Activated naive CD4-positive, alpha-beta T cell treated with anti-CD3 and anti-CD28 coated beads, Interleukin-2, amount 10 ng/mL, durations not matched to agents 7 days and 5 days (primary cell): Measurements from ENCODE around the gene RNF175.

ENCODE experiments used
- CTCF ChIA-PET: fragments of 350-600 bp; sonication (Branson Sonifier 250); formaldehyde crosslinking; loops from one replicate; lab custom pipeline; 2021; ENCODE audit warnings: antibody characterized with exemption; lab: Charles Lee
- DNase-seq: peaks from one replicate; pipeline ENCODE4 v3.0.0-alpha.2; 2020
- H3K27ac Mint-ChIP-seq: one replicate; pipeline ENCODE4 v1.8.0; 2021; ENCODE audit warnings: mild to moderate bottlenecking, moderate library complexity, mixed read lengths
- H3K27me3 Mint-ChIP-seq: one replicate; pipeline ENCODE4 v1.8.0; 2021; ENCODE audit warnings: mild to moderate bottlenecking, mixed read lengths
- H3K36me3 Mint-ChIP-seq: one replicate; pipeline ENCODE4 v1.8.0; 2021; ENCODE audit warnings: mixed read lengths
- H3K4me1 Mint-ChIP-seq: one replicate; pipeline ENCODE4 v1.8.0; 2021; ENCODE audit warnings: mixed read lengths
- H3K4me3 Mint-ChIP-seq: one replicate; pipeline ENCODE4 v1.8.0; 2021; ENCODE audit warnings: mild to moderate bottlenecking, moderate library complexity, mixed read lengths
- H3K9me3 Mint-ChIP-seq: one replicate; pipeline ENCODE4 v1.8.0; 2021; ENCODE audit warnings: mixed read lengths

Gene RNF175

GRCh38 chr4:153759407-153760316 lies at the start of gene RNF175:
Gene RNF175, minus strand, starts transcription at chr4:153760024. Its CDS starts 162 bp downstream, at chr4:153759862.
- Mint-ChIP-seq H3K9me3 (no peaks in the 10 kb centered on the region), H3K4me1 (peaks cover 13% of the 10 kb centered on the region), H3K36me3 (no peaks in the 10 kb centered on the region), H3K27ac (no peak within 1 kb of the TSS), H3K4me3 (peak within 1 kb of the TSS; percentile 51), H3K27me3 (peaks cover 44% of the 10 kb centered on the region)
- peak; percentile 41 for DNase-seq
- CTCF ChIA-PET: no interaction called here

GRCh38 chr4:153809307-153809706 lies 49.5 kb upstream of the RNF175 start:
- no peaks in the 10 kb centered on the region for H3K9me3 Mint-ChIP-seq
- H3K36me3 Mint-ChIP-seq: no peaks in the 10 kb centered on the region
- peak; percentile 29 for DNase-seq
- peaks cover 16% of the 10 kb centered on the region for H3K4me1 Mint-ChIP-seq
- H3K27me3 Mint-ChIP-seq: peaks cover 15% of the 10 kb centered on the region
- CTCF ChIA-PET: no interaction called here
- no peak overlapping the region for H3K27ac Mint-ChIP-seq
- H3K4me3 Mint-ChIP-seq: no peak overlapping the region

DNA sequence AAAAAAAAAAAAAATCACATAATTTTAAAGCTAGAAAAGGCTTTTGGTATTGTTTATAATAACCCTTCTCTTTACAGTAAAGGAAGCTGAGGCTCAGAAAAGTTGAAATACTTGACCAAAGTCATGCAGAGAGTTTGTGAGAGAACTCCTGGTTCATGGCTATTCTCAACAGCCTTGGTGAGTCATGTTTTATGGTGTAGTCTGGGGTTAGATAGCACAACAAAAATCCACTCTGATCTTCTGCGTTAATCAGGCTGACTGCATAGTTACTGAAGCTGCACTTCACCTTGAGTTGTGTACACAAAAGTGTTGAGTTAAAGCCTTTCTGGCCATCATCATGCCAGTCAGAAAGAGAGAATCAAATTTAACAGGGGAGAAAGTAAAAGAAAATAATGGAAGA lies 48.4 kb upstream of the RNF175 start:
- Mint-ChIP-seq H3K27ac (no peak overlapping the region), H3K9me3 (no peaks in the 10 kb centered on the region), H3K27me3 (peaks cover 7% of the 10 kb centered on the region), H3K4me3 (no peak overlapping the region), H3K36me3 (no peaks in the 10 kb centered on the region), H3K4me1 (peaks cover 16% of the 10 kb centered on the region)
- no peak for DNase-seq
- CTCF ChIA-PET: no interaction called here

GRCh38 chr4:153806073-153806472 lies 46.2 kb upstream of the RNF175 start:
- H3K36me3 Mint-ChIP-seq: no peaks in the 10 kb centered on the region
- CTCF ChIA-PET: interaction anchor here (1.0 kb wide), 1 partner anchor 20 kb away, joined by 3 read pairs; no protein-coding TSS in a partner anchor
- peaks cover 3% of the 10 kb centered on the region for H3K27me3 Mint-ChIP-seq
- no peak overlapping the region for H3K27ac Mint-ChIP-seq
- H3K4me1 Mint-ChIP-seq: peaks cover 16% of the 10 kb centered on the region
- no peak for DNase-seq
- H3K4me3 Mint-ChIP-seq: no peak overlapping the region
- H3K9me3 Mint-ChIP-seq: no peaks in the 10 kb centered on the region

GRCh38 chr4:153804722-153805121 lies 44.9 kb upstream of the RNF175 start:
- H3K27ac Mint-ChIP-seq: no peak overlapping the region
- no peaks in the 10 kb centered on the region for H3K36me3 Mint-ChIP-seq
- no peak overlapping the region for H3K4me3 Mint-ChIP-seq
- H3K9me3 Mint-ChIP-seq: no peaks in the 10 kb centered on the region
- peaks cover 3% of the 10 kb centered on the region for H3K27me3 Mint-ChIP-seq
- DNase-seq: no peak
- CTCF ChIA-PET: no interaction called here
- peaks cover 13% of the 10 kb centered on the region for H3K4me1 Mint-ChIP-seq

DNA sequence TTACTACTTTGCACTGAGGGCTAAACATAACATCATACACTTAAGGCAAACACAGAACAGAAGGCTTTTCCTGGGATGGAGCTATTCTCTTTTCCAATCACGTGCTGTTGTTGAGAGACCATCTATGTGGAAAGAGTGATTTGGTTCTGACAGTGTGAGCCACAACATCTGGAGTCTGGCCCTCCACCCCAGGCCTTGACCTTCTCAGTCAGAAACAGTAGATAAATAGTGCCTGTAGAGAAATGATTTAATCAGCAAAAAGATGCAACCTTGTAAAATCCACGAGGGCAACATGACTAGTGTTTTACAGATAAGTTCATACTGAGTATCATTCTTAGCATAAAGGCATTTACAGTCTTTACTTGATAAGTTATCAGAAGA lies 39.9 kb upstream of the RNF175 start:
- no peaks in the 10 kb centered on the region for H3K4me1 Mint-ChIP-seq
- no peak for DNase-seq
- no peaks in the 10 kb centered on the region for H3K36me3 Mint-ChIP-seq
- CTCF ChIA-PET: no interaction called here
- H3K27ac Mint-ChIP-seq: no peak overlapping the region
- H3K9me3 Mint-ChIP-seq: no peaks in the 10 kb centered on the region
- H3K27me3 Mint-ChIP-seq: peaks cover 23% of the 10 kb centered on the region
- no peak overlapping the region for H3K4me3 Mint-ChIP-seq

DNA sequence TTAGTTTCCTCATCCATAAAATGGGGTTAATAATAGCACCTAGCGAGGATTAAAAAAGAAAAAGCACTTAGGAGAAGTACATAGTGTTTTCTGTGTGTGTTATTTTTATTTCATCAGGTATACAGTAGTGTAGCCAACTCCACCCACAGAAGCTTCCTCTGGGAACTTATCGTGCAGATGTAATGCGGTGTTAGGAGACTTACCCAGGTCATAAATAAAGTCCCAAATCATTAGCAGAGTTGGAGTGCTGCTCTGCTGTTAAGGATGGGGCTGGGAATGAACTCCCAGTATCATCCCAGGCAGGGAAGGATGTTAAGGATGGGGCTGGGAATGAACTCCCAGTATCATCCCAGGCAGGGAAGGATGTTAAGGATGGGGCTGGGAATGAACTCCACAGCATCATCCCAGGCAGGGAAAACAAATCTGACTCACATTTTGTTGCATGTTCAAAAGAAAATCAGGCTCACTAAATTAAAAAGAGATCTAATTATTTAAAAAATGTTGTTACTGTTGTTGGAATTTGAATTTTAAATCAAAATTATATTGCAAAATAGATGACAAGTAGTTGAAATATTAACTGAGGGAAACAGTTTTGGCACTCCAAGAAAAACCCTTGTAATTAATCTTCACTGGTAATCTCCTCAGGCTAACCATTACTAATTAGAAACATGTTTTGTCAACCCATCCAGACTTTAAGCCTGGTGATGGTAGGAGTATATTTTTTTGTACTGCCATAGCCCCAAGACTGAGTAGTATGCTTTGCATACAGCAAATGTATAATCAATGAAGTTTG lies 39.3 kb upstream of the RNF175 start:
- no peak overlapping the region for H3K27ac Mint-ChIP-seq
- peaks cover 29% of the 10 kb centered on the region for H3K27me3 Mint-ChIP-seq
- CTCF ChIA-PET: interaction anchor here (5.1 kb wide), 1 partner anchor 12 kb away, joined by 24 read pairs; no protein-coding TSS in a partner anchor
- no peaks in the 10 kb centered on the region for H3K36me3 Mint-ChIP-seq
- no peaks in the 10 kb centered on the region for H3K4me1 Mint-ChIP-seq
- no peak for DNase-seq
- H3K4me3 Mint-ChIP-seq: no peak overlapping the region
- no peaks in the 10 kb centered on the region for H3K9me3 Mint-ChIP-seq

GRCh38 chr4:153798420-153798819 lies 38.6 kb upstream of the RNF175 start:
- H3K36me3 Mint-ChIP-seq: no peaks in the 10 kb centered on the region
- H3K27ac Mint-ChIP-seq: no peak overlapping the region
- no peak overlapping the region for H3K4me3 Mint-ChIP-seq
- no peaks in the 10 kb centered on the region for H3K9me3 Mint-ChIP-seq
- no peaks in the 10 kb centered on the region for H3K4me1 Mint-ChIP-seq
- peaks cover 36% of the 10 kb centered on the region for H3K27me3 Mint-ChIP-seq
- no peak for DNase-seq
- CTCF ChIA-PET: interaction anchor here (5.1 kb wide), 1 partner anchor 12 kb away, joined by 24 read pairs; no protein-coding TSS in a partner anchor

GRCh38 chr4:153794006-153794405 lies 34.2 kb upstream of the RNF175 start:
- peaks cover 27% of the 10 kb centered on the region for H3K4me1 Mint-ChIP-seq

GRCh38 chr4:153792618-153793247 lies 32.9 kb upstream of the RNF175 start:
- H3K27ac Mint-ChIP-seq: no peak overlapping the region
- CTCF ChIA-PET: interaction anchor here (1.3 kb wide), 1 partner anchor 8 kb away, joined by 5 read pairs; no protein-coding TSS in a partner anchor
- H3K27me3 Mint-ChIP-seq: peaks cover 81% of the 10 kb centered on the region
- no peaks in the 10 kb centered on the region for H3K36me3 Mint-ChIP-seq
- no peak for DNase-seq
- H3K9me3 Mint-ChIP-seq: no peaks in the 10 kb centered on the region
- no peak overlapping the region for H3K4me3 Mint-ChIP-seq
- H3K4me1 Mint-ChIP-seq: peaks cover 35% of the 10 kb centered on the region

More at GRCh38 chr4:153794006-153794405, 34.2 kb upstream of the RNF175 start:
- no peak for DNase-seq
- H3K27me3 Mint-ChIP-seq: peaks cover 76% of the 10 kb centered on the region
- H3K27ac Mint-ChIP-seq: no peak overlapping the region
- H3K4me3 Mint-ChIP-seq: no peak overlapping the region
- CTCF ChIA-PET: interaction anchor here (5.1 kb wide), 1 partner anchor 7 kb away, joined by 24 read pairs; no protein-coding TSS in a partner anchor
- no peaks in the 10 kb centered on the region for H3K9me3 Mint-ChIP-seq
- H3K36me3 Mint-ChIP-seq: no peaks in the 10 kb centered on the region

GRCh38 chr4:153791746-153792617 lies 32.2 kb upstream of the RNF175 start:
- H3K4me3 Mint-ChIP-seq: no peak overlapping the region
- peaks cover 89% of the 10 kb centered on the region for H3K27me3 Mint-ChIP-seq
- CTCF ChIA-PET: interaction anchor here (1.3 kb wide), 1 partner anchor 7 kb away, joined by 5 read pairs; no protein-coding TSS in a partner anchor
- peak; percentile 43 for DNase-seq
- H3K27ac Mint-ChIP-seq: peak overlapping the region; percentile 50
- H3K4me1 Mint-ChIP-seq: peaks cover 35% of the 10 kb centered on the region
- H3K9me3 Mint-ChIP-seq: no peaks in the 10 kb centered on the region
- no peaks in the 10 kb centered on the region for H3K36me3 Mint-ChIP-seq

GRCh38 chr4:153790962-153791551 lies 31.2 kb upstream of the RNF175 start:
- peak; percentile 46 for DNase-seq
- H3K9me3 Mint-ChIP-seq: no peaks in the 10 kb centered on the region
- peaks cover 89% of the 10 kb centered on the region for H3K27me3 Mint-ChIP-seq
- no peak overlapping the region for H3K27ac Mint-ChIP-seq
- H3K4me3 Mint-ChIP-seq: peak overlapping the region; percentile 13
- no peaks in the 10 kb centered on the region for H3K36me3 Mint-ChIP-seq
- CTCF ChIA-PET: no interaction called here
- peaks cover 35% of the 10 kb centered on the region for H3K4me1 Mint-ChIP-seq

- no peak overlapping the region for H3K27ac Mint-ChIP-seq
- H3K4me1 Mint-ChIP-seq: peaks cover 35% of the 10 kb centered on the region
- CTCF ChIA-PET: no interaction called here
- no peaks in the 10 kb centered on the region for H3K36me3 Mint-ChIP-seq
- H3K4me3 Mint-ChIP-seq: no peak overlapping the region
- H3K9me3 Mint-ChIP-seq: no peaks in the 10 kb centered on the region
- DNase-seq: no peak
- H3K27me3 Mint-ChIP-seq: peaks cover 95% of the 10 kb centered on the region
Observed at GRCh38 chr4:153790500-153790865, 30.7 kb upstream of the RNF175 start.
